ENCODE data around the gene KRTAP10-8.
"Not testable (repeated sequence)": the region's sequence is repeated elsewhere in the genome, so short reads cannot be mapped to it uniquely, and the experiment has no call there.

GRCh38 chr21:44627831-44628233, 16.0 kb downstream of the KRTAP10-8 start:
- not testable (repeated sequence) for TF ChIP-seq CTCF, POLR2AphosphoS5 (IDR thresholded peaks at IDR 0.05)
